GM23338 (cell line): ENCODE measurements around the gene TSSC4. TPM values are rescaled to one million over a fixed set of nuclear protein-coding genes. Genes with fewer than 3 reads are reported as not detected.

Source experiments
- ATAC-seq: fragments of 200-7000 bp; cut with Tn5 transposase; 3 replicates; pipeline ENCODE4 v1.9.1; 2020
- DNase-seq: peaks from one replicate; pipeline ENCODE4 v3.0.0-alpha.2; 2015; ENCODE audit warnings: low spot score
- H2AFZ ChIP-seq: fragments of 200-600 bp; sonication (generic); 2 replicates; pipeline ENCODE4 v1.8.0; 2016; ENCODE audit warnings: antibody characterized with exemption, mild to moderate bottlenecking, moderate library complexity
- H3F3A ChIP-seq: fragments of 200-600 bp; sonication (generic); replicated peaks from 2 replicates; pipeline ENCODE4 v1.8.0; 2017; ENCODE audit warnings: antibody characterized with exemption, mixed run types, low read depth
- H3K27ac ChIP-seq: fragments of 200-600 bp; sonication (generic); 2 replicates; pipeline ENCODE4 v1.6.1; 2016; ENCODE audit warnings: low read depth
- H3K27me3 ChIP-seq: fragments of 200-600 bp; sonication (generic); 2 replicates; pipeline ENCODE4 v1.8.0; 2016; ENCODE audit warnings: mild to moderate bottlenecking, mixed run types, moderate library complexity; ENCODE audit not compliant: insufficient read depth
- H3K36me3 ChIP-seq: fragments of 200-600 bp; sonication (generic); 2 replicates; pipeline ENCODE4 v1.8.0; 2016; ENCODE audit warnings: mild to moderate bottlenecking; ENCODE audit not compliant: insufficient read depth
- H3K4me1 ChIP-seq: fragments of 200-600 bp; sonication (generic); 2 replicates; pipeline ENCODE4 v1.8.0; 2016; ENCODE audit warnings: mild to moderate bottlenecking, moderate library complexity; ENCODE audit not compliant: insufficient read depth
- H3K4me2 ChIP-seq: fragments of 200-600 bp; sonication (generic); 2 replicates; pipeline ENCODE4 v1.7.1; 2017; ENCODE audit warnings: mixed run types
- H3K4me3 ChIP-seq: fragments of 200-600 bp; sonication (generic); 2 replicates; pipeline ENCODE4 v1.6.1; 2016; ENCODE audit warnings: mixed run types
- H3K79me2 ChIP-seq: fragments of 200-600 bp; sonication (generic); replicated peaks from 2 replicates; pipeline ENCODE4 v1.8.0; 2017; ENCODE audit warnings: mild to moderate bottlenecking; ENCODE audit not compliant: insufficient read depth
- H3K9me2 ChIP-seq: fragments of 200-600 bp; sonication (generic); 2 replicates; pipeline ENCODE4 v1.8.0; 2017; ENCODE audit not compliant: insufficient read depth
- H4K20me1 ChIP-seq: fragments of 200-600 bp; sonication (generic); replicated peaks from 2 replicates; pipeline ENCODE4 v1.8.0; 2017; ENCODE audit warnings: mild to moderate bottlenecking; ENCODE audit not compliant: insufficient read depth
- H3K27ac Mint-ChIP-seq: 2 replicates; pipeline ENCODE4 v1.8.0; 2020; ENCODE audit warnings: inconsistent platforms, mild to moderate bottlenecking, moderate library complexity, mixed read lengths
- H3K27me3 Mint-ChIP-seq: 3 replicates; pipeline ENCODE4 v1.8.0; 2022; ENCODE audit warnings: low read depth, mild to moderate bottlenecking, moderate library complexity, mixed read lengths, inconsistent platforms; ENCODE audit not compliant: insufficient read depth, poor library complexity
- H3K36me3 Mint-ChIP-seq: 3 replicates; pipeline ENCODE4 v1.8.0; 2021; ENCODE audit warnings: low read depth, mild to moderate bottlenecking, inconsistent platforms, moderate library complexity, mixed read lengths
- H3K4me1 Mint-ChIP-seq: 3 replicates; pipeline ENCODE4 v1.8.0; 2020; ENCODE audit warnings: mild to moderate bottlenecking, inconsistent platforms, mixed read lengths
- H3K4me3 Mint-ChIP-seq: 3 replicates; pipeline ENCODE4 v1.8.0; 2021; ENCODE audit warnings: moderate library complexity, mild to moderate bottlenecking, inconsistent platforms, mixed read lengths
- H3K9me3 Mint-ChIP-seq: 3 replicates; pipeline ENCODE4 v1.8.0; 2020; ENCODE audit warnings: moderate library complexity, mild to moderate bottlenecking, inconsistent platforms, mixed read lengths
- CREB1 ChIP-seq: fragments of 250-450 bp; sonication (Bioruptor Pico); IDR thresholded peaks from 2 replicates; pipeline ENCODE4 v1.5.0; 2020; ENCODE audit warnings: low read depth, mild to moderate bottlenecking, moderate library complexity
- CTCF ChIP-seq, 2 experiments: fragments of 200-600 bp in 1 of 2; sonication (generic) in 1 of 2; conservative IDR thresholded peaks; 2 replicates each; pipeline versions ENCODE4 v1.5.1 to v1.6.1; 2016 to 2017; ENCODE audit warnings: antibody characterized with exemption in 2 of 2, low read depth in 2 of 2, mild to moderate bottlenecking in 2 of 2, moderate library complexity in 1 of 2
- ETS1 ChIP-seq: IDR thresholded peaks from 2 replicates; pipeline ENCODE4 v1.6.1; 2016; ENCODE audit warnings: antibody characterized with exemption
- EZH2 ChIP-seq: fragments of 200-600 bp; sonication (generic); IDR thresholded peaks from one replicate; pipeline ENCODE4 v1.8.0; 2017; ENCODE audit warnings: antibody characterized with exemption, mild to moderate bottlenecking, low read depth; ENCODE audit not compliant: unreplicated experiment
- EZH2phosphoT487 ChIP-seq: fragments of 200-600 bp; sonication (generic); IDR thresholded peaks from one replicate; pipeline ENCODE4 v1.8.1; 2018; ENCODE audit warnings: antibody characterized with exemption; ENCODE audit not compliant: unreplicated experiment
- JUNB ChIP-seq: IDR thresholded peaks from one replicate; pipeline ENCODE4 v1.6.1; 2016; ENCODE audit warnings: antibody characterized with exemption; ENCODE audit not compliant: unreplicated experiment
- NANOG ChIP-seq: IDR thresholded peaks from 2 replicates; pipeline ENCODE4 v1.6.1; 2016; ENCODE audit warnings: antibody characterized with exemption, borderline replicate concordance
- POLR2AphosphoS5 ChIP-seq: IDR thresholded peaks from 2 replicates; pipeline ENCODE4 v1.6.1; 2016; ENCODE audit warnings: antibody characterized with exemption, low read depth
- ZNF114 ChIP-seq: fragments of 250-450 bp; sonication (Bioruptor Pico); IDR thresholded peaks from 2 replicates; pipeline ENCODE4 v1.5.0; 2020; ENCODE audit warnings: mild to moderate bottlenecking, moderate library complexity
- ZNF331 ChIP-seq: fragments of 250-450 bp; sonication (Bioruptor Pico); IDR thresholded peaks from 2 replicates; pipeline ENCODE4 v1.5.0; 2020; ENCODE audit warnings: low read depth, mild to moderate bottlenecking, moderate library complexity
- ZNF462 ChIP-seq: fragments of 250-450 bp; sonication (Bioruptor Pico); IDR thresholded peaks from 2 replicates; pipeline ENCODE4 v1.5.0; 2020; ENCODE audit warnings: mild to moderate bottlenecking, moderate library complexity
- polyA plus RNA-seq: library from polyadenylated mRNA; unstranded; fragments of >200 nt; fragmentation: Nextera tagmentation; extraction: Ambion mirVana; gene quantifications from 2 replicates; pipeline ENCODE4 v1.2.1, GENCODE V29; 2016
- total RNA-seq: library from RNA; depleted of rRNA; stranded (reverse); fragments of >200 nt; shearing (Covaris generic); gene quantifications from 2 replicates; pipeline ENCODE4 v1.2.3, GENCODE V29; 2014

Gene TSSC4
- total and polyA plus RNA-seq, 2 experiments from 2014 or later, result 27.5 to 44.3 TPM

DNA sequence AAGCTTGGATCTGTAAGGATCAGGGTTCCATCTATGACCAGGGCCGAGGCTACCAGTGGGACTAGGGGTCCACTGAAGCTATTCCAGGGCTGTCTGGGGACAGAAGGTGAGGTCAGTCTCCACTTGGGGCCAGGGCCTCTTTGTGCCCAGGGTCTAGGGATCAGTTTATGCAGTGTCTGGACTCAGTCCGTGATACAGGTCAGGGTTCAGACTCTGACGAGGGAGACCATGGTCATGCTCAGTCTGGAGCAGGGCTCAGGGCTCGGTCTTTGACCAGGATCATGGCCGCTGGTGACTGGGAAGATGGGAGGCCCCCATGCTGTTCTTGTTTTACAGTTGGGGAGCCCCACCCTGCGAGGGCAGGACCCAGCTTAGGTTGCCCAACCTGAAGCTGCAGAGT is 11.8 kb downstream of the TSSC4 start:
- Mint-ChIP-seq H3K4me3 (no peak overlapping the region), H3K4me1 (no peaks in the 10 kb centered on the region), H3K27me3 (peaks cover 8% of the 10 kb centered on the region), H3K9me3 (no peaks in the 10 kb centered on the region), H3K27ac (no peak overlapping the region), H3K36me3 (no peaks in the 10 kb centered on the region)
- no peak overlapping the region for H3K27ac ChIP-seq
- H2AFZ ChIP-seq, result no peak overlapping the region
- no peak for TF ChIP-seq ZNF331
- H3K4me3 ChIP-seq, result no peak overlapping the region
- H3F3A ChIP-seq, result no peaks in the 10 kb centered on the region
- H3K4me2 ChIP-seq, result no peak overlapping the region
- ATAC-seq, result no peak
- no peak for DNase-seq
- H3K79me2 ChIP-seq, result no peaks in the 10 kb centered on the region
- H3K27me3 ChIP-seq, result no peaks in the 10 kb centered on the region
- no peaks in the 10 kb centered on the region for H3K4me1 ChIP-seq
- H3K9me2 ChIP-seq, result no peaks in the 10 kb centered on the region
- no peaks in the 10 kb centered on the region for H3K36me3 ChIP-seq
- H4K20me1 ChIP-seq, result no peaks in the 10 kb centered on the region

- no peak overlapping the region for H3K4me2 ChIP-seq
- H3F3A ChIP-seq, result no peaks in the 10 kb centered on the region
- TF ChIP-seq JUNB, result no peak
- no peak for TF ChIP-seq CTCF (conservative IDR thresholded peaks at IDR 0.05; ENCODE audit: low read depth in 2 of 2)
- TF ChIP-seq ETS1, result no peak
- TF ChIP-seq EZH2phosphoT487, result no peak
- no peak for TF ChIP-seq EZH2
- no peak for TF ChIP-seq POLR2AphosphoS5
- no peak for TF ChIP-seq ZNF462
- TF ChIP-seq ZNF114 (CRISPR knock-in tag), result no peak
- TF ChIP-seq NANOG, result no peak
- TF ChIP-seq CREB1 (CRISPR knock-in tag), result no peak
- 0 out of 2 replicates have a peak overlapping the region, but pooled peaks have one; percentile 43 for H2AFZ ChIP-seq
- no peaks in the 10 kb centered on the region for H3K4me1 Mint-ChIP-seq
- H3K27ac ChIP-seq, result no peak overlapping the region
- no peaks in the 10 kb centered on the region for H3K79me2 ChIP-seq
- no peaks in the 10 kb centered on the region for H3K36me3 Mint-ChIP-seq
- H4K20me1 ChIP-seq, result no peaks in the 10 kb centered on the region
- peaks cover 6% of the 10 kb centered on the region for H3K27me3 Mint-ChIP-seq
- no peaks in the 10 kb centered on the region for H3K27me3 ChIP-seq
- peak; percentile 44 for DNase-seq
- no peaks in the 10 kb centered on the region for H3K9me2 ChIP-seq
- H3K27ac Mint-ChIP-seq, result no peak overlapping the region
- no peak overlapping the region for H3K4me3 Mint-ChIP-seq
- H3K4me3 ChIP-seq, result no peak overlapping the region
- ATAC-seq, result peak; percentile 37
- no peaks in the 10 kb centered on the region for H3K36me3 ChIP-seq
- no peaks in the 10 kb centered on the region for H3K9me3 Mint-ChIP-seq
- H3K4me1 ChIP-seq, result no peaks in the 10 kb centered on the region
Measured at GRCh38 chr11:2413742-2414579, 13.4 kb downstream of the TSSC4 start.
